ENCODE results near the gene CDYL. TPM values are rescaled to one million over a fixed set of nuclear protein-coding genes. Genes with fewer than 3 reads are reported as not detected.
"Not testable (repeated sequence)": the region's sequence is repeated elsewhere in the genome, so short reads cannot be mapped to it uniquely, and the experiment has no call there.

CDYL gene
- total RNA-seq, 1 donor from 2014 or later: 40.3 TPM

- ATAC-seq (peak; percentile 100), DNase-seq (ENCODE audit: low spot score) (peak; percentile 98)
- intact Hi-C loops (cut with DNase I): no loop called here
Measured at GRCh38 chr6:5003604-5004372, 227.6 kb downstream of the CDYL start, which contains the start of gene RPP40. RPP40 (minus strand) TSS chr6:5004037; CDS start chr6:5004002, 35 bp downstream.

GRCh38 chr6:5004373-5005037 lies 228.3 kb downstream of the CDYL start:
- no peak for DNase-seq (ENCODE audit: low spot score)
- ATAC-seq: peak; percentile 5
- intact Hi-C loops (cut with DNase I): no loop called here

GRCh38 chr6:5005038-5005433 lies 228.8 kb downstream of the CDYL start:
- DNase-seq (ENCODE audit: low spot score); intact Hi-C loops (cut with DNase I); ATAC-seq: not testable (repeated sequence)

Other genes with a start within 250 kb of the CDYL start
- gene RPP40, start 227.6 kb downstream of the CDYL start, total RNA-seq: 4.2 TPM

Measured in sciatic nerve (tissue), 2 donors.